Mesothelial cell of epicardium (in vitro differentiated cells): ENCODE results near the gene TP53I11. TPM values are rescaled to one million over a fixed set of nuclear protein-coding genes. Genes with fewer than 3 reads are reported as not detected.

ENCODE experiments used
- DNase-seq, 2 experiments: peaks; one replicate each; pipeline ENCODE4 v3.0.0; 2021; ENCODE audit warnings: low spot score in 2 of 2; ENCODE audit not compliant: unreplicated experiment in 2 of 2
- H3K27ac Mint-ChIP-seq: 2 replicates; pipeline ENCODE4 v1.8.0; 2021; ENCODE audit warnings: mixed read lengths
- H3K27me3 Mint-ChIP-seq: 2 replicates; pipeline ENCODE4 v1.8.0; 2021; ENCODE audit warnings: low read depth, mixed read lengths
- H3K36me3 Mint-ChIP-seq: 2 replicates; pipeline ENCODE4 v1.8.0; 2021; ENCODE audit warnings: mixed read lengths
- H3K4me1 Mint-ChIP-seq: 2 replicates; pipeline ENCODE4 v1.8.0; 2021; ENCODE audit warnings: mixed read lengths
- H3K4me3 Mint-ChIP-seq: 2 replicates; pipeline ENCODE4 v1.8.0; 2021; ENCODE audit warnings: mild to moderate bottlenecking, moderate library complexity, mixed read lengths
- H3K9me3 Mint-ChIP-seq: 2 replicates; pipeline ENCODE4 v1.8.0; 2021; ENCODE audit warnings: mixed read lengths
- CTCF ChIP-seq: fragments of 200-600 bp; sonication (generic); IDR thresholded peaks from one replicate; pipeline ENCODE4 v1.5.0; 2021; ENCODE audit warnings: antibody characterized with exemption; ENCODE audit not compliant: unreplicated experiment
- total RNA-seq: library from RNA; stranded (reverse); gene quantifications from 3 replicates; pipeline ENCODE4 v1.2.1, GENCODE V29; 2021

Gene TP53I11
- total RNA-seq, 1 donor from 2014 or later, result 81.0 TPM

GRCh38 chr11:44914105-44914504, 36.6 kb downstream of the TP53I11 start:
- Mint-ChIP-seq H3K27me3 (no peaks in the 10 kb centered on the region), H3K27ac (no peak overlapping the region), H3K9me3 (no peaks in the 10 kb centered on the region), H3K36me3 (no peaks in the 10 kb centered on the region), H3K4me1 (peaks cover 10% of the 10 kb centered on the region), H3K4me3 (no peak overlapping the region)
- TF ChIP-seq CTCF, result no peak
- no peak for DNase-seq

GRCh38 chr11:44913502-44913901, 37.2 kb downstream of the TP53I11 start:
- Mint-ChIP-seq H3K4me3 (no peak overlapping the region), H3K9me3 (no peaks in the 10 kb centered on the region), H3K36me3 (no peaks in the 10 kb centered on the region), H3K27me3 (no peaks in the 10 kb centered on the region), H3K4me1 (peaks cover 10% of the 10 kb centered on the region), H3K27ac (no peak overlapping the region)
- TF ChIP-seq CTCF, result no peak
- no peak for DNase-seq

GRCh38 chr11:44912270-44912987, 38.3 kb downstream of the TP53I11 start:
- Mint-ChIP-seq H3K27me3 (no peaks in the 10 kb centered on the region), H3K9me3 (no peaks in the 10 kb centered on the region), H3K36me3 (no peaks in the 10 kb centered on the region), H3K27ac (no peak overlapping the region), H3K4me3 (no peak overlapping the region), H3K4me1 (peaks cover 10% of the 10 kb centered on the region)
- TF ChIP-seq CTCF, result no peak
- DNase-seq, result no peak

- no peak overlapping the region for H3K27ac Mint-ChIP-seq
Observed at GRCh38 chr11:44911029-44911814, 39.5 kb downstream of the TP53I11 start.

GRCh38 chr11:44910591-44910990, 40.1 kb downstream of the TP53I11 start:
- no peaks in the 10 kb centered on the region for H3K36me3 Mint-ChIP-seq
- no peak for DNase-seq
- TF ChIP-seq CTCF, result no peak
- H3K4me1 Mint-ChIP-seq, result peaks cover 10% of the 10 kb centered on the region
- no peaks in the 10 kb centered on the region for H3K9me3 Mint-ChIP-seq
- no peaks in the 10 kb centered on the region for H3K27me3 Mint-ChIP-seq
- no peak overlapping the region for H3K4me3 Mint-ChIP-seq
- no peak overlapping the region for H3K27ac Mint-ChIP-seq

More at GRCh38 chr11:44911029-44911814, 39.5 kb downstream of the TP53I11 start:
- H3K9me3 Mint-ChIP-seq, result no peaks in the 10 kb centered on the region
- H3K4me3 Mint-ChIP-seq, result peak overlapping the region; percentile 54
- no peaks in the 10 kb centered on the region for H3K36me3 Mint-ChIP-seq
- H3K27me3 Mint-ChIP-seq, result no peaks in the 10 kb centered on the region
- peak; percentile 82 to 93 for DNase-seq
- peaks cover 10% of the 10 kb centered on the region for H3K4me1 Mint-ChIP-seq
- TF ChIP-seq CTCF, result peak; percentile 99
